GM21619 (cell line): ENCODE data around the gene VARS2.
"Not testable (repeated sequence)": the region's sequence is repeated elsewhere in the genome, so short reads cannot be mapped to it uniquely, and the experiment has no call there.

Experiments
- ATAC-seq: cut with Tn5 transposase; IDR thresholded peaks from one replicate; pipeline ENCODE4 v1.9.1; 2021; ENCODE audit not compliant: unreplicated experiment

VARS2 gene

GRCh38 chr6:30898750-30899360 lies 15.2 kb upstream of the VARS2 start:
- ATAC-seq, result no peak

- ATAC-seq, result no peak
Measured at GRCh38 chr6:30900863-30901417, 13.1 kb upstream of the VARS2 start.

GRCh38 chr6:30901436-30901835 lies 12.6 kb upstream of the VARS2 start:
- no peak for ATAC-seq

GRCh38 chr6:30902196-30902595 lies 11.8 kb upstream of the VARS2 start:
- not testable (repeated sequence) for ATAC-seq

- ATAC-seq, result no peak
Measured at GRCh38 chr6:30902709-30903108, 11.3 kb upstream of the VARS2 start.

- no peak for ATAC-seq
Measured at GRCh38 chr6:30903236-30903635, 10.8 kb upstream of the VARS2 start.

- ATAC-seq, result not testable (repeated sequence)
Measured at GRCh38 chr6:30907290-30907757, 6.7 kb upstream of the VARS2 start.

- peak; percentile 96 for ATAC-seq
Measured at GRCh38 chr6:30907758-30908591, 6.1 kb upstream of the VARS2 start, which contains the start of gene GTF2H4. Gene GTF2H4, plus strand, starts transcription at chr6:30908207.

GRCh38 chr6:30908700-30909099 lies 5.3 kb upstream of the VARS2 start:
- ATAC-seq, result no peak

- ATAC-seq, result not testable (repeated sequence)
Measured at GRCh38 chr6:30910473-30910872, 3.6 kb upstream of the VARS2 start.

- no peak for ATAC-seq
Measured at GRCh38 chr6:30912746-30913520, 1.1 kb upstream of the VARS2 start.

GRCh38 chr6:30913721-30914075 lies 340 bp upstream of the VARS2 start:
- ATAC-seq, result peak; percentile 4

- no peak for ATAC-seq
Measured at GRCh38 chr6:30914854-30915590, 984 bp downstream of the VARS2 start.

GRCh38 chr6:30915591-30915946 lies 1.5 kb downstream of the VARS2 start:
- no peak for ATAC-seq

- ATAC-seq, result no peak
Measured at GRCh38 chr6:30917041-30917440, 3.0 kb downstream of the VARS2 start.

GRCh38 chr6:30917487-30917886 lies 3.4 kb downstream of the VARS2 start:
- ATAC-seq, result no peak

GRCh38 chr6:30918670-30919069 lies 4.6 kb downstream of the VARS2 start:
- no peak for ATAC-seq

- no peak for ATAC-seq
Measured at GRCh38 chr6:30922447-30922852, 8.4 kb downstream of the VARS2 start.

GRCh38 chr6:30924040-30924627 lies 10.1 kb downstream of the VARS2 start:
- not testable (repeated sequence) for ATAC-seq

GRCh38 chr6:30926644-30927043 lies 12.6 kb downstream of the VARS2 start:
- no peak for ATAC-seq
